HG02981 (cell line): ENCODE results near the gene DMP1.
"Not testable (repeated sequence)": the region's sequence is repeated elsewhere in the genome, so short reads cannot be mapped to it uniquely, and the experiment has no call there.

ENCODE experiments used
- ATAC-seq: cut with Tn5 transposase; IDR thresholded peaks from one replicate; pipeline ENCODE4 v1.9.1; 2021; ENCODE audit warnings: mild to moderate bottlenecking, moderate library complexity; ENCODE audit not compliant: unreplicated experiment

Gene DMP1

GRCh38 chr4:87680271-87680670, 30.2 kb downstream of the DMP1 start:
- ATAC-seq = no peak

- no peak for ATAC-seq
Observed at GRCh38 chr4:87688316-87688715, 38.2 kb downstream of the DMP1 start.

DNA sequence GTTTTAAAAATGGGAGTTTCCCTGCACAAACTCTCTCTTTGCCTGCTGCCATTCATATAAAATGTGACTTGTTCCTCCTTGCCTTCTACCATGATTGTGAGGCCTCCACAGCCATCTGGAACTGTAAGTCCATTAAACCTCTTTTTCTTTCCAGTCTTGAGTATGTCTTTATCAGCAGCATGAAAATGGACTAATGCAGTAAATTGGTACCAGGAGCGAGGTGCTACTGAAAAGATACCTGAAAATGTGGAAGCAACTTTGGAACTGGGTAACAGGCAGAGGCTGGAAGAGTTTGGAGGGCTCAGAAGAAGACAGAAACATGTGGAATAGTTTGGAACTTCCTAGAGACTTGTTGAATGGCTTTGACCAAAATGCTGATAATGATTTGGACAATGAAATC, 40.9 kb downstream of the DMP1 start:
- not testable (repeated sequence) for ATAC-seq

DNA sequence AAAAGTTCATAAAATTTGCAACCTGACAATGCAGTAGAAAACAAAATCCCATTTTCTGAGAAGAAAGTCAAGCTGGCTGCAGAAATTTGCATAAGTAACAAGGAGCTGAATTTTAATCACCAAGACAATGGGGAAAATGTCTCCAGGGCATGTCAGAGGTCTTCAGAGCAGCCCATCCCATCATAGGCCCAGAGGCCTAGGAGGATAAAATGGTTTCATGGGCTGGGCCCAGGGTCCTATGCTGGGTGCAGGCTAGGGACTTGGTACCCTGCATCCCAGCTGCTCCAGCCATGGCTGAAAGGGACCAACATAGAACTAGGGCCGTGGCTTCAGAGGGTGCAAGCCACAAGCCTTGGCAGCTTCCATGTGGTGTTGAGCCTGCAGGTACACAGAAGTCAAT, 42.0 kb downstream of the DMP1 start:
- ATAC-seq = not testable (repeated sequence)

DNA sequence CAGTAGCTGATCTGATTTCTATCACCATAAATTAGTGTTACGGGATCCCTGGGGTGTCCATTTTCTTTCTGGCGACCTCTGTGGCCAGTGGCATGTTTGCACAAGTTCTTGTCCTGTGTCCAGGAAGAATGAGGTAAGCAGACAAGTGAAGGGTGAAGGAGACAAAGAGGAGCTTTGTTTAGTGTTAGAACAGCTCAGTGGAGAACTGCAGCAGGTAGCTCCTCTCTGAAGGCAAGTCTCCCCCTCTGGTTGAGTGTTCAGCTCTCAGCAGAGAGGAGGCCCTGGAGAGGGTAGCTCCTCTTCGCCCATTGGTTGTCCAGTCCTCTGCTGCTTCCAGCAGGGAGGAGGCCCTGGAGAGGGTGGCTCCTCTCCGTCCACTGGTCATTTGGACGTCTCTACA, 47.2 kb downstream of the DMP1 start:
- no peak for ATAC-seq

- no peak for ATAC-seq
Observed at GRCh38 chr4:87697945-87698344, 47.9 kb downstream of the DMP1 start.

DNA sequence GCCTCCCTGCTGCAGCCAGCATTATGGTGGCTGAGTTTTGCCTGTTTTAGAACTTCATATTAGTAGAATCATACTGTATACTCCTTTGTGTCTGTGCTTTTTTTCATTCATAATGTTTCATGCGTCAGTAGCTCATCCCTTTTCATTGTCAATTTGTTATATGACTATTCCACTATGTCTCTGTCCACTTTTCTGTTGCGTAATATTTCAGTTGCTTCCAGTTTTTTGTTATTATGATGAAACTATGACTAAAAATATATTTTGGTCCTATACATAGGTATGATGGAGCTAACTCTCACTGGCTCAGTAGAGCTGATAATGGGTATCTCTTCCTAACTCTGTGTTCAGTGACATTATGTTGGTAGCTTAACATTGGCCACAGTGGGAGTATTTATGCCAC, 48.3 kb downstream of the DMP1 start:
- ATAC-seq = no peak

DNA sequence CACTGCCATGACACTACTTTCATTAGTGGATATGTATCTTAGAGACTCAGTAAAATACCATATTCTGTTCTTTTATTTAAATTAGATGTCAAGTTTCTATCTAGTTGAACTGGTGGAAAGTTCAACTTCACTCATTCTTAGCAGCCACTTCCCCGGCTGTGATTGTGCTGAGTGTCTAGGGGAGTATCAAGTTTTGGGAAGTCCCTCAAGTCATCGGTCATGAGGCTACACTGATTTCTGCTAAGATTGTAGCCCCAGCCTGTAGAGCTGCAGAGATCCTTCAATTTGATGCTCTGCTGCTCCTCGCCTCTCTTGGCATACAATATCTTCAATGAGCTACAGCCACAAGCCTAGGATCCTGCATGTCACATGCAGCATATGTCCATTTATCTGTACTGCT, 53.9 kb downstream of the DMP1 start:
- ATAC-seq = no peak

DNA sequence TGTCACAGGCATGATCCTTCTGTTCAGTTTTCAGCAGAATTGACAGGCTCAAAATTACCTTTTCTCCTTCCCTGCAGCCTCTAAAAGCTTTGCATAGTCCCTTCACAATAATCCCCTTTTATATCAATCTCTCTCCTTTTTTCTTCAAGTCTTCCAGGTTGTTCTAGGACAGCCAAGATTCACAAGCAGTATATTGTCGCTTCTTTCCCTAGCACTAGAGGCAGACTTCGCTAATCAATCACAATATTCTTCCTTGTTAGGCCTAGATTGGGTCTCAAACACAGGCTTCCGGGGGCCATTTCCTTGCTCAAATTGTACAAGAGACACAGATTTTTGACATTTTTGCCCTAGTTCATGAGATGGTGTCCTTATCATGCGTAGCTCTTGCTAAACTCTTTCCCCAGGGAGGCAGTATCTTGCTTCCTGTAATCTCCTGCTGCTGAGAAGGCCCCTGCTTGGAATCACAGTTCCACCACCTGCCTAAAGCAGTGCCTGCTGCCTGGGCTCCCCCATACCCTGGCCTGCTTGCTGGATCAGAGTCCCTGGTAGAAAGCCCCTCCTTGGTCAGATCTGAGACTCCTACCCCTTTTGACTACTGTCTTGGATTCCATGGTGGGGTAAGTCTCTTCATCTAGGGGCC, 57.3 kb downstream of the DMP1 start:
- ATAC-seq = no peak
